ENCODE data around the gene SMIM10L2A.

- TF ChIP-seq CTCF (IDR thresholded peaks at IDR 0.05; ENCODE audit: low read length) (no peak), EZH2 (IDR thresholded peaks at IDR 0.05; ENCODE audit: borderline replicate concordance, low read length) (no peak)
Observed at GRCh38 chrX:135383249-135383648, 38.5 kb upstream of the SMIM10L2A start.

All from OCI-LY1 (cell line).